GM23338 (cell line): ENCODE measurements around the gene VTA1. TPM values are rescaled to one million over a fixed set of nuclear protein-coding genes. Genes with fewer than 3 reads are reported as not detected.

Experiments used
- ATAC-seq: fragments of 200-7000 bp; cut with Tn5 transposase; 3 replicates; pipeline ENCODE4 v1.9.1; 2020
- DNase-seq: peaks from one replicate; pipeline ENCODE4 v3.0.0-alpha.2; 2015; ENCODE audit warnings: low spot score
- H2AFZ ChIP-seq: fragments of 200-600 bp; sonication (generic); 2 replicates; pipeline ENCODE4 v1.8.0; 2016; ENCODE audit warnings: antibody characterized with exemption, mild to moderate bottlenecking, moderate library complexity
- H3F3A ChIP-seq: fragments of 200-600 bp; sonication (generic); replicated peaks from 2 replicates; pipeline ENCODE4 v1.8.0; 2017; ENCODE audit warnings: antibody characterized with exemption, mixed run types, low read depth
- H3K27ac ChIP-seq: fragments of 200-600 bp; sonication (generic); 2 replicates; pipeline ENCODE4 v1.6.1; 2016; ENCODE audit warnings: low read depth
- H3K27me3 ChIP-seq: fragments of 200-600 bp; sonication (generic); 2 replicates; pipeline ENCODE4 v1.8.0; 2016; ENCODE audit warnings: mild to moderate bottlenecking, mixed run types, moderate library complexity; ENCODE audit not compliant: insufficient read depth
- H3K36me3 ChIP-seq: fragments of 200-600 bp; sonication (generic); 2 replicates; pipeline ENCODE4 v1.8.0; 2016; ENCODE audit warnings: mild to moderate bottlenecking; ENCODE audit not compliant: insufficient read depth
- H3K4me1 ChIP-seq: fragments of 200-600 bp; sonication (generic); 2 replicates; pipeline ENCODE4 v1.8.0; 2016; ENCODE audit warnings: mild to moderate bottlenecking, moderate library complexity; ENCODE audit not compliant: insufficient read depth
- H3K4me2 ChIP-seq: fragments of 200-600 bp; sonication (generic); 2 replicates; pipeline ENCODE4 v1.7.1; 2017; ENCODE audit warnings: mixed run types
- H3K4me3 ChIP-seq: fragments of 200-600 bp; sonication (generic); 2 replicates; pipeline ENCODE4 v1.6.1; 2016; ENCODE audit warnings: mixed run types
- H3K79me2 ChIP-seq: fragments of 200-600 bp; sonication (generic); replicated peaks from 2 replicates; pipeline ENCODE4 v1.8.0; 2017; ENCODE audit warnings: mild to moderate bottlenecking; ENCODE audit not compliant: insufficient read depth
- H3K9me2 ChIP-seq: fragments of 200-600 bp; sonication (generic); 2 replicates; pipeline ENCODE4 v1.8.0; 2017; ENCODE audit not compliant: insufficient read depth
- H4K20me1 ChIP-seq: fragments of 200-600 bp; sonication (generic); replicated peaks from 2 replicates; pipeline ENCODE4 v1.8.0; 2017; ENCODE audit warnings: mild to moderate bottlenecking; ENCODE audit not compliant: insufficient read depth
- H3K27ac Mint-ChIP-seq: 2 replicates; pipeline ENCODE4 v1.8.0; 2020; ENCODE audit warnings: inconsistent platforms, mild to moderate bottlenecking, moderate library complexity, mixed read lengths
- H3K27me3 Mint-ChIP-seq: 3 replicates; pipeline ENCODE4 v1.8.0; 2022; ENCODE audit warnings: low read depth, mild to moderate bottlenecking, moderate library complexity, mixed read lengths, inconsistent platforms; ENCODE audit not compliant: insufficient read depth, poor library complexity
- H3K36me3 Mint-ChIP-seq: 3 replicates; pipeline ENCODE4 v1.8.0; 2021; ENCODE audit warnings: low read depth, mild to moderate bottlenecking, inconsistent platforms, moderate library complexity, mixed read lengths
- H3K4me1 Mint-ChIP-seq: 3 replicates; pipeline ENCODE4 v1.8.0; 2020; ENCODE audit warnings: mild to moderate bottlenecking, inconsistent platforms, mixed read lengths
- H3K4me3 Mint-ChIP-seq: 3 replicates; pipeline ENCODE4 v1.8.0; 2021; ENCODE audit warnings: moderate library complexity, mild to moderate bottlenecking, inconsistent platforms, mixed read lengths
- H3K9me3 Mint-ChIP-seq: 3 replicates; pipeline ENCODE4 v1.8.0; 2020; ENCODE audit warnings: moderate library complexity, mild to moderate bottlenecking, inconsistent platforms, mixed read lengths
- EZH2 ChIP-seq: fragments of 200-600 bp; sonication (generic); IDR thresholded peaks from one replicate; pipeline ENCODE4 v1.8.0; 2017; ENCODE audit warnings: antibody characterized with exemption, mild to moderate bottlenecking, low read depth; ENCODE audit not compliant: unreplicated experiment
- EZH2phosphoT487 ChIP-seq: fragments of 200-600 bp; sonication (generic); IDR thresholded peaks from one replicate; pipeline ENCODE4 v1.8.1; 2018; ENCODE audit warnings: antibody characterized with exemption; ENCODE audit not compliant: unreplicated experiment
- JUNB ChIP-seq: IDR thresholded peaks from one replicate; pipeline ENCODE4 v1.6.1; 2016; ENCODE audit warnings: antibody characterized with exemption; ENCODE audit not compliant: unreplicated experiment
- NANOG ChIP-seq: IDR thresholded peaks from 2 replicates; pipeline ENCODE4 v1.6.1; 2016; ENCODE audit warnings: antibody characterized with exemption, borderline replicate concordance
- POLR2AphosphoS5 ChIP-seq: IDR thresholded peaks from 2 replicates; pipeline ENCODE4 v1.6.1; 2016; ENCODE audit warnings: antibody characterized with exemption, low read depth
- STAT1 ChIP-seq: IDR thresholded peaks from one replicate; pipeline ENCODE4 v1.6.1; 2016; ENCODE audit warnings: antibody characterized with exemption; ENCODE audit not compliant: unreplicated experiment
- ZNF331 ChIP-seq: fragments of 250-450 bp; sonication (Bioruptor Pico); IDR thresholded peaks from 2 replicates; pipeline ENCODE4 v1.5.0; 2020; ENCODE audit warnings: low read depth, mild to moderate bottlenecking, moderate library complexity
- polyA plus RNA-seq: library from polyadenylated mRNA; unstranded; fragments of >200 nt; fragmentation: Nextera tagmentation; extraction: Ambion mirVana; gene quantifications from 2 replicates; pipeline ENCODE4 v1.2.1, GENCODE V29; 2016
- total RNA-seq: library from RNA; depleted of rRNA; stranded (reverse); fragments of >200 nt; shearing (Covaris generic); gene quantifications from 2 replicates; pipeline ENCODE4 v1.2.3, GENCODE V29; 2014
- TF ChIP-seq, protein P1 (sequence below): fragments of 250-450 bp; sonication (Bioruptor Pico); IDR thresholded peaks from 2 replicates; pipeline ENCODE4 v1.5.0; 2020; ENCODE audit warnings: mild to moderate bottlenecking, moderate library complexity
- TF ChIP-seq, protein P2 (sequence below): IDR thresholded peaks from 2 replicates; pipeline ENCODE4 v1.6.1; 2016; ENCODE audit warnings: antibody characterized with exemption
- TF ChIP-seq, protein P3 (sequence below): IDR thresholded peaks from one replicate; pipeline ENCODE4 v1.6.1; 2018; ENCODE audit warnings: antibody characterized with exemption; ENCODE audit not compliant: unreplicated experiment

Gene VTA1
- total and polyA plus RNA-seq, 2 experiments from 2014 or later = 102 to 104 TPM

DNA sequence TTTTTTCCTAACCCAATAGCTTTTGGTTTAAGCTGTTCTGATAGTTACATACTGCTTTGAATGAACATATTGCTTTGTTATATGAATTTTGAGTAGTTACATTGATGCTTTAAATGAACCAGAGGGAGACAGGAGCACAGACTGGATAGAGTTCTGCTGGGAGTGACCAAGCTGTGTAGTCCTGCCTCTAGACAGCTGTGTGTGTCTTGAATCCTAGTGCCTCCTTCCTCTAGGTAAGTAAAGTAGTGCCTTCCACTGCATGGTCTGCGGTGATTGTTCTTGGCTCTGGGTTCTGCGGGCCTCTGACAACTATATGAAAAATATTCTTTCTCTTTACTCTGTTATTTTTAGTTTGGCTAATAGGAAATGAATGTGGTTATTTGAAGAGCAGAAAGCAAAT lies 108.7 kb downstream of the VTA1 start:
- Histone ChIP-seq H3K4me2 (no peak overlapping the region), H3K79me2 (no peaks in the 10 kb centered on the region), H3F3A (no peaks in the 10 kb centered on the region), H3K4me1 (no peaks in the 10 kb centered on the region), H3K27me3 (no peaks in the 10 kb centered on the region), H4K20me1 (no peaks in the 10 kb centered on the region), H3K9me2 (0 out of 2 replicates have a peak, but pooled peaks cover 3% of the 10 kb centered on the region), H3K36me3 (no peaks in the 10 kb centered on the region), H2AFZ (no peak overlapping the region), H3K27ac (no peak overlapping the region), H3K4me3 (no peak overlapping the region)
- Mint-ChIP-seq H3K4me3 (no peak overlapping the region), H3K36me3 (no peaks in the 10 kb centered on the region), H3K9me3 (no peaks in the 10 kb centered on the region), H3K4me1 (no peaks in the 10 kb centered on the region), H3K27me3 (peaks cover 1% of the 10 kb centered on the region), H3K27ac (no peak overlapping the region)
- TF ChIP-seq JUNB = no peak
- no peak for DNase-seq
- ATAC-seq = no peak

DNA sequence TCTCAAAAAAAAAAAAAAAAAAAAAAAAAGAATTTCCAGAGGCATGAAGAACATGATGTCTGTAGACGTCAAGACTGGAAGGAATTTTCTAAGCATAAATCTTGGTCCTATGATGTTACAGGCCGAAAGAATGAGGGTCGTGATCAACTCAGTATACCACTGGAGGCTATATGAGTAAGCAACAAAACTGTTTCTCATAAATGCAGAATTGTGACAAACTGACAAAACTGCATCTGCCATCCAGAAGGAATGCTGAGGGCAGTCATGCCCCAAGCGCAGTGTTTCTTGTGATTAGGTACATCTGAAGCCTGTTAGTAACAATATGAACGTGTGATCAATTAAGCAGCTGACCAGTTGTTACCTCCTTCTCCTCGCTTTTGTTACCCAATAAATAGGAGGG lies 111.2 kb downstream of the VTA1 start:
- H3K27me3 Mint-ChIP-seq = peaks cover 2% of the 10 kb centered on the region
- no peaks in the 10 kb centered on the region for H3K4me1 ChIP-seq
- no peak overlapping the region for H3K27ac ChIP-seq
- no peak for ATAC-seq
- 0 out of 2 replicates have a peak, but pooled peaks cover 3% of the 10 kb centered on the region for H3K9me2 ChIP-seq
- no peaks in the 10 kb centered on the region for H3K36me3 ChIP-seq
- peak overlapping the region; percentile 56; the same call in 1 of the 2 replicates for H2AFZ ChIP-seq
- H3K4me3 ChIP-seq = no peak overlapping the region
- no peak overlapping the region for H3K4me2 ChIP-seq
- H3K27ac Mint-ChIP-seq = no peak overlapping the region
- TF ChIP-seq EZH2 (no peak), NANOG (no peak), EZH2phosphoT487 (no peak), STAT1 (no peak), POLR2AphosphoS5 (no peak), ZNF331 (CRISPR knock-in tag) (no peak)
- TF ChIP-seq, protein P1, sequence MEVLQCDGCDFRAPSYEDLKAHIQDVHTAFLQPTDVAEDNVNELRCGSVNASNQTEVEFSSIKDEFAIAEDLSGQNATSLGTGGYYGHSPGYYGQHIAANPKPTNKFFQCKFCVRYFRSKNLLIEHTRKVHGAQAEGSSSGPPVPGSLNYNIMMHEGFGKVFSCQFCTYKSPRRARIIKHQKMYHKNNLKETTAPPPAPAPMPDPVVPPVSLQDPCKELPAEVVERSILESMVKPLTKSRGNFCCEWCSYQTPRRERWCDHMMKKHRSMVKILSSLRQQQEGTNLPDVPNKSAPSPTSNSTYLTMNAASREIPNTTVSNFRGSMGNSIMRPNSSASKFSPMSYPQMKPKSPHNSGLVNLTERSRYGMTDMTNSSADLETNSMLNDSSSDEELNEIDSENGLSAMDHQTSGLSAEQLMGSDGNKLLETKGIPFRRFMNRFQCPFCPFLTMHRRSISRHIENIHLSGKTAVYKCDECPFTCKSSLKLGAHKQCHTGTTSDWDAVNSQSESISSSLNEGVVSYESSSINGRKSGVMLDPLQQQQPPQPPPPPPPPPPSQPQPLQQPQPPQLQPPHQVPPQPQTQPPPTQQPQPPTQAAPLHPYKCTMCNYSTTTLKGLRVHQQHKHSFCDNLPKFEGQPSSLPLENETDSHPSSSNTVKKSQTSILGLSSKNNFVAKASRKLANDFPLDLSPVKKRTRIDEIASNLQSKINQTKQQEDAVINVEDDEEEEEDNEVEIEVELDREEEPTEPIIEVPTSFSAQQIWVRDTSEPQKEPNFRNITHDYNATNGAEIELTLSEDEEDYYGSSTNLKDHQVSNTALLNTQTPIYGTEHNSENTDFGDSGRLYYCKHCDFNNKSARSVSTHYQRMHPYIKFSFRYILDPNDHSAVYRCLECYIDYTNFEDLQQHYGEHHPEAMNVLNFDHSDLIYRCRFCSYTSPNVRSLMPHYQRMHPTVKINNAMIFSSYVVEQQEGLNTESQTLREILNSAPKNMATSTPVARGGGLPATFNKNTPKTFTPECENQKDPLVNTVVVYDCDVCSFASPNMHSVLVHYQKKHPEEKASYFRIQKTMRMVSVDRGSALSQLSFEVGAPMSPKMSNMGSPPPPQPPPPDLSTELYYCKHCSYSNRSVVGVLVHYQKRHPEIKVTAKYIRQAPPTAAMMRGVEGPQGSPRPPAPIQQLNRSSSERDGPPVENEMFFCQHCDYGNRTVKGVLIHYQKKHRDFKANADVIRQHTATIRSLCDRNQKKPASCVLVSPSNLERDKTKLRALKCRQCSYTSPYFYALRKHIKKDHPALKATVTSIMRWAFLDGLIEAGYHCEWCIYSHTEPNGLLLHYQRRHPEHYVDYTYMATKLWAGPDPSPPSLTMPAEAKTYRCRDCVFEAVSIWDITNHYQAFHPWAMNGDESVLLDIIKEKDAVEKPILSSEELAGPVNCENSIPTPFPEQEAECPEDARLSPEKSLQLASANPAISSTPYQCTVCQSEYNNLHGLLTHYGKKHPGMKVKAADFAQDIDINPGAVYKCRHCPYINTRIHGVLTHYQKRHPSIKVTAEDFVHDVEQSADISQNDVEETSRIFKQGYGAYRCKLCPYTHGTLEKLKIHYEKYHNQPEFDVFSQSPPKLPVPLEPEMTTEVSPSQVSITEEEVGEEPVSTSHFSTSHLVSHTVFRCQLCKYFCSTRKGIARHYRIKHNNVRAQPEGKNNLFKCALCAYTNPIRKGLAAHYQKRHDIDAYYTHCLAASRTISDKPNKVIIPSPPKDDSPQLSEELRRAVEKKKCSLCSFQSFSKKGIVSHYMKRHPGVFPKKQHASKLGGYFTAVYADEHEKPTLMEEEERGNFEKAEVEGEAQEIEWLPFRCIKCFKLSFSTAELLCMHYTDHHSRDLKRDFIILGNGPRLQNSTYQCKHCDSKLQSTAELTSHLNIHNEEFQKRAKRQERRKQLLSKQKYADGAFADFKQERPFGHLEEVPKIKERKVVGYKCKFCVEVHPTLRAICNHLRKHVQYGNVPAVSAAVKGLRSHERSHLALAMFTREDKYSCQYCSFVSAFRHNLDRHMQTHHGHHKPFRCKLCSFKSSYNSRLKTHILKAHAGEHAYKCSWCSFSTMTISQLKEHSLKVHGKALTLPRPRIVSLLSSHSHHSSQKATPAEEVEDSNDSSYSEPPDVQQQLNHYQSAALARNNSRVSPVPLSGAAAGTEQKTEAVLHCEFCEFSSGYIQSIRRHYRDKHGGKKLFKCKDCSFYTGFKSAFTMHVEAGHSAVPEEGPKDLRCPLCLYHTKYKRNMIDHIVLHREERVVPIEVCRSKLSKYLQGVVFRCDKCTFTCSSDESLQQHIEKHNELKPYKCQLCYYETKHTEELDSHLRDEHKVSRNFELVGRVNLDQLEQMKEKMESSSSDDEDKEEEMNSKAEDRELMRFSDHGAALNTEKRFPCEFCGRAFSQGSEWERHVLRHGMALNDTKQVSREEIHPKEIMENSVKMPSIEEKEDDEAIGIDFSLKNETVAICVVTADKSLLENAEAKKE (CRISPR knock-in tag) = no peak
- TF ChIP-seq, protein P2, sequence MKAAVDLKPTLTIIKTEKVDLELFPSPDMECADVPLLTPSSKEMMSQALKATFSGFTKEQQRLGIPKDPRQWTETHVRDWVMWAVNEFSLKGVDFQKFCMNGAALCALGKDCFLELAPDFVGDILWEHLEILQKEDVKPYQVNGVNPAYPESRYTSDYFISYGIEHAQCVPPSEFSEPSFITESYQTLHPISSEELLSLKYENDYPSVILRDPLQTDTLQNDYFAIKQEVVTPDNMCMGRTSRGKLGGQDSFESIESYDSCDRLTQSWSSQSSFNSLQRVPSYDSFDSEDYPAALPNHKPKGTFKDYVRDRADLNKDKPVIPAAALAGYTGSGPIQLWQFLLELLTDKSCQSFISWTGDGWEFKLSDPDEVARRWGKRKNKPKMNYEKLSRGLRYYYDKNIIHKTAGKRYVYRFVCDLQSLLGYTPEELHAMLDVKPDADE = no peak
- TF ChIP-seq, protein P3, sequence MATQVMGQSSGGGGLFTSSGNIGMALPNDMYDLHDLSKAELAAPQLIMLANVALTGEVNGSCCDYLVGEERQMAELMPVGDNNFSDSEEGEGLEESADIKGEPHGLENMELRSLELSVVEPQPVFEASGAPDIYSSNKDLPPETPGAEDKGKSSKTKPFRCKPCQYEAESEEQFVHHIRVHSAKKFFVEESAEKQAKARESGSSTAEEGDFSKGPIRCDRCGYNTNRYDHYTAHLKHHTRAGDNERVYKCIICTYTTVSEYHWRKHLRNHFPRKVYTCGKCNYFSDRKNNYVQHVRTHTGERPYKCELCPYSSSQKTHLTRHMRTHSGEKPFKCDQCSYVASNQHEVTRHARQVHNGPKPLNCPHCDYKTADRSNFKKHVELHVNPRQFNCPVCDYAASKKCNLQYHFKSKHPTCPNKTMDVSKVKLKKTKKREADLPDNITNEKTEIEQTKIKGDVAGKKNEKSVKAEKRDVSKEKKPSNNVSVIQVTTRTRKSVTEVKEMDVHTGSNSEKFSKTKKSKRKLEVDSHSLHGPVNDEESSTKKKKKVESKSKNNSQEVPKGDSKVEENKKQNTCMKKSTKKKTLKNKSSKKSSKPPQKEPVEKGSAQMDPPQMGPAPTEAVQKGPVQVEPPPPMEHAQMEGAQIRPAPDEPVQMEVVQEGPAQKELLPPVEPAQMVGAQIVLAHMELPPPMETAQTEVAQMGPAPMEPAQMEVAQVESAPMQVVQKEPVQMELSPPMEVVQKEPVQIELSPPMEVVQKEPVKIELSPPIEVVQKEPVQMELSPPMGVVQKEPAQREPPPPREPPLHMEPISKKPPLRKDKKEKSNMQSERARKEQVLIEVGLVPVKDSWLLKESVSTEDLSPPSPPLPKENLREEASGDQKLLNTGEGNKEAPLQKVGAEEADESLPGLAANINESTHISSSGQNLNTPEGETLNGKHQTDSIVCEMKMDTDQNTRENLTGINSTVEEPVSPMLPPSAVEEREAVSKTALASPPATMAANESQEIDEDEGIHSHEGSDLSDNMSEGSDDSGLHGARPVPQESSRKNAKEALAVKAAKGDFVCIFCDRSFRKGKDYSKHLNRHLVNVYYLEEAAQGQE = no peak
- no peaks in the 10 kb centered on the region for H3K4me1 Mint-ChIP-seq
- DNase-seq = no peak
- H3F3A ChIP-seq = no peaks in the 10 kb centered on the region
- H3K36me3 Mint-ChIP-seq = no peaks in the 10 kb centered on the region
- H3K79me2 ChIP-seq = no peaks in the 10 kb centered on the region
- H3K9me3 Mint-ChIP-seq = no peaks in the 10 kb centered on the region
- no peaks in the 10 kb centered on the region for H3K27me3 ChIP-seq
- H4K20me1 ChIP-seq = no peaks in the 10 kb centered on the region
- no peak overlapping the region for H3K4me3 Mint-ChIP-seq
